ENCODE measurements around the gene CLTC. TPM values are rescaled to one million over a fixed set of nuclear protein-coding genes. Genes with fewer than 3 reads are reported as not detected.

The CLTC gene
- total and polyA plus RNA-seq, 8 donors = 25.7 to 118 (median 60.7) TPM

- H3K4me1 ChIP-seq = peaks cover 0 to 30% (median 21%) of the 10 kb centered on the region in 3 donors
- no peaks in the 10 kb centered on the region for H3K36me3 ChIP-seq
- no peak for TF ChIP-seq CTCF (IDR thresholded peaks at IDR 0.05)
- H3K9me3 ChIP-seq = no peaks in the 10 kb centered on the region
- ATAC-seq = no peak
- 96 to 97% methylated on average over 2 of the region's 2 CpGs for WGBS, 2 donors
- no peak for DNase-seq
- intact Hi-C loops (cut with DNase I) = no loop called here
- no peak overlapping the region for H3K4me3 ChIP-seq
- no peak overlapping the region for H3K27ac ChIP-seq
- no peaks in the 10 kb centered on the region for H3K27me3 ChIP-seq
- no peak for FAIRE-seq
Measured at GRCh38 chr17:59712862-59713261, 93.2 kb downstream of the CLTC start.

- intact Hi-C loops (cut with DNase I) = no loop called here
- 65 to 73% methylated on average over 2 of the region's 2 CpGs for WGBS, 2 donors
- ATAC-seq = no peak
- Histone ChIP-seq H3K36me3 (no peaks in the 10 kb centered on the region), H3K27me3 (no peaks in the 10 kb centered on the region), H3K9me3 (no peaks in the 10 kb centered on the region), H3K4me3 (no peak overlapping the region), H3K27ac (no peak overlapping the region), H3K4me1 (peaks cover 0 to 21% (median 11%) of the 10 kb centered on the region in 3 donors)
- DNase-seq = no peak
- TF ChIP-seq CTCF (IDR thresholded peaks at IDR 0.05) = no peak
- FAIRE-seq = no peak
Measured at GRCh38 chr17:59714255-59714654, 94.6 kb downstream of the CLTC start.

- Histone ChIP-seq H3K27ac (no peak overlapping the region), H3K36me3 (no peaks in the 10 kb centered on the region), H3K27me3 (no peaks in the 10 kb centered on the region), H3K4me3 (no peak overlapping the region), H3K9me3 (no peaks in the 10 kb centered on the region), H3K4me1 (peaks cover 0 to 14% (median 8%) of the 10 kb centered on the region in 3 donors)
- intact Hi-C loops (cut with DNase I) = no loop called here
- FAIRE-seq = no peak
- TF ChIP-seq CTCF (IDR thresholded peaks at IDR 0.05) = no peak
- DNase-seq = no peak
- WGBS, 2 donors = 85 to 86% methylated on average over 2 of the region's 2 CpGs
- no peak for ATAC-seq
Measured at GRCh38 chr17:59716427-59716826, 96.7 kb downstream of the CLTC start.

GRCh38 chr17:59719526-59719925, 99.8 kb downstream of the CLTC start:
- TF ChIP-seq CTCF (IDR thresholded peaks at IDR 0.05) = no peak
- Histone ChIP-seq H3K4me3 (no peak overlapping the region), H3K27me3 (no peaks in the 10 kb centered on the region), H3K27ac (no peak overlapping the region), H3K9me3 (no peaks in the 10 kb centered on the region), H3K4me1 (peaks cover 0 to 8% (median 2%) of the 10 kb centered on the region in 3 donors), H3K36me3 (no peaks in the 10 kb centered on the region)
- FAIRE-seq (no peak), ATAC-seq (no peak), DNase-seq (no peak)
- intact Hi-C loops (cut with DNase I) = no loop called here

GRCh38 chr17:59722623-59723022, 102.9 kb downstream of the CLTC start:
- no peak for DNase-seq
- Histone ChIP-seq H3K9me3 (no peaks in the 10 kb centered on the region), H3K36me3 (no peaks in the 10 kb centered on the region), H3K4me1 (peaks cover 7 to 9% (median 8%) of the 10 kb centered on the region in 3 donors), H3K27me3 (no peaks in the 10 kb centered on the region), H3K4me3 (no peak overlapping the region), H3K27ac (no peak overlapping the region)
- no peak for TF ChIP-seq CTCF (IDR thresholded peaks at IDR 0.05)
- no peak for ATAC-seq
- FAIRE-seq = no peak
- intact Hi-C loops (cut with DNase I) = no loop called here
- 88% methylated on average over 4 of the region's 4 CpGs for WGBS, 2 donors

Data from pancreas (tissue), 10 donors.